H1 (cell line): ENCODE measurements around the gene TACC2. TPM values are rescaled to one million over a fixed set of nuclear protein-coding genes. Genes with fewer than 3 reads are reported as not detected.
A peak's percentile ranks its signal among the peaks of the same experiment; 100 is the strongest.

Experiments
- CTCF ChIA-PET: fragments of 300-600 bp; sonication (Branson Sonifier 250); formaldehyde crosslinking; loops from one replicate; lab custom pipeline; 2021; ENCODE audit not compliant: partially characterized antibody; lab: Charles Lee
- POLR2A ChIA-PET: fragments of 300-600 bp; sonication (Branson Sonifier 250); formaldehyde crosslinking; loops from one replicate; lab custom pipeline; 2021; ENCODE audit warnings: inconsistent platforms; ENCODE audit not compliant: partially characterized antibody; lab: Charles Lee
- DNase-seq, 2 experiments: peaks; one replicate each; pipeline versions ENCODE4 v3.0.0 to v3.0.0-alpha.2; 2010 to 2022; ENCODE audit warnings: low spot score in 2 of 2, low read depth in 1 of 2, mixed read lengths in 1 of 2
- FAIRE-seq: peaks from 2 replicates; lab custom pipeline; 2011; peaks lifted over from hg19 to GRCh38; lab: Jason Lieb, UNC
- H2AFZ ChIP-seq: 2 replicates; pipeline ENCODE4 v1.8.1; 2012; ENCODE audit warnings: low read length, inconsistent platforms
- H2AK5ac ChIP-seq: 2 replicates; pipeline ENCODE4 v1.6.1; 2013; ENCODE audit warnings: low read depth, low read length
- H2BK120ac ChIP-seq: replicated peaks from 2 replicates; pipeline ENCODE3; 2013; ENCODE audit warnings: low read depth, low read length, inconsistent platforms
- H2BK12ac ChIP-seq: 2 replicates; pipeline ENCODE4 v1.6.1; 2013; ENCODE audit warnings: low read depth, low read length
- H2BK15ac ChIP-seq: 2 replicates; pipeline ENCODE4 v1.6.1; 2013; ENCODE audit warnings: low read length
- H2BK20ac ChIP-seq: 2 replicates; pipeline ENCODE4 v1.6.1; 2013; ENCODE audit warnings: low read length
- H2BK5ac ChIP-seq: 2 replicates; pipeline ENCODE4 v1.6.1; 2013; ENCODE audit warnings: low read depth, low read length
- H3K14ac ChIP-seq: 2 replicates; pipeline ENCODE4 v1.6.1; 2013; ENCODE audit warnings: inconsistent platforms; ENCODE audit not compliant: insufficient read length
- H3K18ac ChIP-seq: 2 replicates; pipeline ENCODE4 v1.6.1; 2013; ENCODE audit warnings: low read length; ENCODE audit errors: extremely low read depth
- H3K23ac ChIP-seq: 2 replicates; pipeline ENCODE4 v1.6.1; 2013; ENCODE audit warnings: inconsistent platforms; ENCODE audit not compliant: insufficient read length
- H3K23me2 ChIP-seq: 2 replicates; pipeline ENCODE4 v1.6.1; 2013; ENCODE audit warnings: low read depth, low read length
- H3K27ac ChIP-seq: 2 replicates; pipeline ENCODE4 v1.6.1; 2011; ENCODE audit warnings: low read depth, low read length, inconsistent platforms
- H3K27me3 ChIP-seq, 4 experiments: replicated peaks in 1 of 4; 1 replicate in 1 of 4; 2 replicates in 3 of 4; pipeline versions ENCODE4 v1.6.1 to v1.8.1; 2011 to 2013; ENCODE audit warnings: low read length in 3 of 4, mild to moderate bottlenecking in 3 of 4, inconsistent platforms in 2 of 4, mixed read lengths in 2 of 4, moderate library complexity in 1 of 4; ENCODE audit not compliant: control insufficient read depth in 3 of 4, insufficient read depth in 3 of 4; ENCODE audit errors: extremely low read depth in 1 of 4
- H3K36me3 ChIP-seq, 4 experiments: 2 replicates each; pipeline versions ENCODE4 v1.6.1 to v1.8.1; 2011 to 2013; ENCODE audit warnings: mild to moderate bottlenecking in 4 of 4, low read length in 3 of 4, moderate library complexity in 2 of 4, control low read depth in 1 of 4, inconsistent platforms in 1 of 4; ENCODE audit not compliant: insufficient read depth in 4 of 4, control insufficient read depth in 2 of 4
- H3K4ac ChIP-seq: replicated peaks from 2 replicates; pipeline ENCODE3; 2013; ENCODE audit warnings: low read length, low read depth, mixed read lengths, inconsistent platforms; ENCODE audit not compliant: insufficient read length
- H3K4me1 ChIP-seq, 4 experiments: replicated peaks in 1 of 4; 1 replicate in 1 of 4; 2 replicates in 3 of 4; pipeline versions ENCODE4 v1.6.1 to v1.8.1; 2011 to 2013; ENCODE audit warnings: low read length in 3 of 4, inconsistent platforms in 2 of 4, mixed read lengths in 1 of 4; ENCODE audit not compliant: insufficient read depth in 4 of 4, control insufficient read depth in 3 of 4
- H3K4me2 ChIP-seq, 2 experiments: 2 replicates each; pipeline versions ENCODE4 v1.6.1 to v1.8.1; 2011 to 2013; ENCODE audit warnings: low read depth in 2 of 2, low read length in 2 of 2, control low read depth in 1 of 2, inconsistent platforms in 1 of 2, mild to moderate bottlenecking in 1 of 2; ENCODE audit not compliant: insufficient read depth in 1 of 2
- H3K4me3 ChIP-seq, 4 experiments: fragments of 200-600, 300-600 bp in 1 of 4; sonication (generic), shearing (Covaris generic), sonication (Bioruptor Twin) in 1 of 4; 2 replicates each; pipeline versions ENCODE4 v1.5.1 to v1.8.1; 2011 to 2016; ENCODE audit warnings: low read length in 4 of 4, low read depth in 3 of 4, control low read depth in 2 of 4, inconsistent platforms in 2 of 4, mild to moderate bottlenecking in 2 of 4, mixed read lengths in 1 of 4, moderate library complexity in 1 of 4; ENCODE audit not compliant: insufficient read depth in 2 of 4; ENCODE audit errors: extremely low read depth in 1 of 4
- H3K56ac ChIP-seq: replicated peaks from 2 replicates; pipeline ENCODE3; 2013; ENCODE audit warnings: low read depth, mild to moderate bottlenecking, mixed read lengths, low read length, inconsistent platforms; ENCODE audit not compliant: insufficient read length
- H3K79me1 ChIP-seq: 2 replicates; pipeline ENCODE4 v1.6.1; 2013; ENCODE audit warnings: low read depth, low read length, control low read depth
- H3K79me2 ChIP-seq, 2 experiments: 2 replicates each; pipeline versions ENCODE4 v1.6.1 to v1.8.1; 2012 to 2013; ENCODE audit warnings: low read length in 2 of 2, mild to moderate bottlenecking in 2 of 2, inconsistent platforms in 1 of 2; ENCODE audit not compliant: insufficient read depth in 2 of 2, control insufficient read depth in 1 of 2
- H3K9ac ChIP-seq, 4 experiments: replicated peaks in 1 of 4; 1 replicate in 1 of 4; 2 replicates in 3 of 4; pipeline versions ENCODE4 v1.6.1 to v1.8.1; 2011 to 2013; ENCODE audit warnings: low read depth in 3 of 4, low read length in 3 of 4, control low read depth in 2 of 4, mild to moderate bottlenecking in 2 of 4, moderate library complexity in 2 of 4, inconsistent platforms in 1 of 4; ENCODE audit errors: extremely low read depth in 1 of 4
- H3K9me3 ChIP-seq, 2 experiments: 2 replicates each; pipeline versions ENCODE4 v1.6.1 to v1.8.1; 2012 to 2013; ENCODE audit warnings: mild to moderate bottlenecking in 2 of 2, moderate library complexity in 2 of 2, control low read depth in 1 of 2, inconsistent platforms in 1 of 2, low read depth in 1 of 2, low read length in 1 of 2, mixed read lengths in 1 of 2; ENCODE audit not compliant: insufficient read depth in 2 of 2
- H4K20me1 ChIP-seq, 2 experiments: replicated peaks in 1 of 2; 2 replicates each; pipeline versions ENCODE3 to v1.8.1; 2011 to 2013; ENCODE audit warnings: inconsistent platforms in 2 of 2, low read length in 2 of 2, mild to moderate bottlenecking in 1 of 2; ENCODE audit not compliant: insufficient read depth in 2 of 2, control insufficient read depth in 1 of 2
- H4K5ac ChIP-seq: 2 replicates; pipeline ENCODE4 v1.6.1; 2013; ENCODE audit warnings: low read length, low read depth, mixed read lengths, inconsistent platforms; ENCODE audit not compliant: insufficient read length
- H4K8ac ChIP-seq: 2 replicates; pipeline ENCODE4 v1.8.0; 2013; ENCODE audit warnings: mild to moderate bottlenecking, moderate library complexity, low read length, inconsistent platforms; ENCODE audit not compliant: insufficient read depth; ENCODE audit errors: extremely low read depth
- H4K91ac ChIP-seq: replicated peaks from 2 replicates; pipeline ENCODE3; 2013; ENCODE audit warnings: low read length, mixed read lengths, inconsistent platforms; ENCODE audit not compliant: insufficient read length
- CHD1 ChIP-seq: IDR thresholded peaks from 2 replicates; pipeline ENCODE4 v1.6.1; 2012; ENCODE audit warnings: low read depth, low read length, improper control_type of control experiment
- FOSL1 ChIP-seq: IDR thresholded peaks from 2 replicates; pipeline ENCODE4 v1.6.1; 2011; ENCODE audit warnings: mild to moderate bottlenecking, low read depth, low read length, moderate library complexity; ENCODE audit not compliant: insufficient read depth
- HDAC2 ChIP-seq, 2 experiments: fragments of 300-600 bp in 1 of 2; sonication (generic) in 1 of 2; IDR thresholded peaks; 2 replicates each; pipeline ENCODE4 v1.6.1; 2011 to 2012; ENCODE audit warnings: low read depth in 2 of 2, low read length in 2 of 2, mild to moderate bottlenecking in 2 of 2, moderate library complexity in 2 of 2, borderline replicate concordance in 1 of 2, inconsistent platforms in 1 of 2
- NRF1 ChIP-seq: IDR thresholded peaks from 2 replicates; pipeline ENCODE4 v1.6.1; 2011; ENCODE audit warnings: mild to moderate bottlenecking, low read depth, low read length, improper control_type of control experiment
- SAP30 ChIP-seq: fragments of 300-600 bp; sonication (generic); IDR thresholded peaks from 2 replicates; pipeline ENCODE4 v1.7.1; 2012; ENCODE audit warnings: low read length, moderate library complexity, mild to moderate bottlenecking, inconsistent platforms; ENCODE audit not compliant: insufficient read depth, insufficient replicate concordance
- TAF1 ChIP-seq: IDR thresholded peaks from 2 replicates; pipeline ENCODE4 v1.6.1; 2011; ENCODE audit warnings: mild to moderate bottlenecking, low read depth, low read length
- TAF7 ChIP-seq: optimal IDR thresholded peaks from 2 replicates; pipeline ENCODE3; 2011; ENCODE audit warnings: low read depth, mild to moderate bottlenecking, inconsistent platforms, low read length, moderate library complexity, borderline replicate concordance
- YY1 ChIP-seq: IDR thresholded peaks from 2 replicates; pipeline ENCODE4 v1.6.1; 2011; ENCODE audit warnings: low read depth, mild to moderate bottlenecking, low read length
- WGBS, 2 experiments: shearing (Covaris generic) in 1 of 2; methylation state at CpG; one replicate each; pipeline versions ENCODE4 v1.1.6 to v1.1.7; 2013 to 2015; ENCODE audit warnings: low lambda C conversion rate in 2 of 2, mixed read lengths in 2 of 2, inconsistent platforms in 1 of 2, low coverage in 1 of 2, missing lambda C conversion rate in 1 of 2; ENCODE audit not compliant: insufficient replicate concordance in 2 of 2, insufficient coverage in 1 of 2, insufficient read length in 1 of 2; ENCODE audit errors: extremely low coverage in 1 of 2, missing lambda C conversion rate in 1 of 2; 5-methylcytosine and 5-hydroxymethylcytosine counted together
- polyA plus RNA-seq, 7 experiments: library from polyadenylated mRNA; depleted of rRNA in 3 of 7; stranded (reverse) in 5 of 7; unstranded in 2 of 7; fragments of >200 nt in 5 of 7; fragments of 200-250 nt in 2 of 7; gene quantifications; 1 replicate in 5 of 7; 2 replicates in 1 of 7; 4 replicates in 1 of 7; pipeline versions ENCODE4 v1.2.1 to v1.2.3, GENCODE V29; 2011 to 2013; ENCODE audit warnings: missing spikeins in 2 of 7, mixed read lengths in 2 of 7
- total RNA-seq: library from RNA; stranded (reverse); fragmentation: NEBNext Ultra II Directional; extraction: Animal tissue kit (Norgen Biotek cat#: 25700); gene quantifications from 2 replicates; pipeline ENCODE4 v1.2.1, GENCODE V29; 2021
- TF ChIP-seq, protein P1 (sequence below): IDR thresholded peaks from 2 replicates; pipeline ENCODE4 v1.6.1; 2011; ENCODE audit warnings: low read length, improper control_type of control experiment

Gene TACC2
- total and polyA plus RNA-seq, 2 of the 8 experiments (the other 6 are each of a cell fraction or from before 2014, with no cell fraction given), result 21.2 to 46.6 TPM

DNA sequence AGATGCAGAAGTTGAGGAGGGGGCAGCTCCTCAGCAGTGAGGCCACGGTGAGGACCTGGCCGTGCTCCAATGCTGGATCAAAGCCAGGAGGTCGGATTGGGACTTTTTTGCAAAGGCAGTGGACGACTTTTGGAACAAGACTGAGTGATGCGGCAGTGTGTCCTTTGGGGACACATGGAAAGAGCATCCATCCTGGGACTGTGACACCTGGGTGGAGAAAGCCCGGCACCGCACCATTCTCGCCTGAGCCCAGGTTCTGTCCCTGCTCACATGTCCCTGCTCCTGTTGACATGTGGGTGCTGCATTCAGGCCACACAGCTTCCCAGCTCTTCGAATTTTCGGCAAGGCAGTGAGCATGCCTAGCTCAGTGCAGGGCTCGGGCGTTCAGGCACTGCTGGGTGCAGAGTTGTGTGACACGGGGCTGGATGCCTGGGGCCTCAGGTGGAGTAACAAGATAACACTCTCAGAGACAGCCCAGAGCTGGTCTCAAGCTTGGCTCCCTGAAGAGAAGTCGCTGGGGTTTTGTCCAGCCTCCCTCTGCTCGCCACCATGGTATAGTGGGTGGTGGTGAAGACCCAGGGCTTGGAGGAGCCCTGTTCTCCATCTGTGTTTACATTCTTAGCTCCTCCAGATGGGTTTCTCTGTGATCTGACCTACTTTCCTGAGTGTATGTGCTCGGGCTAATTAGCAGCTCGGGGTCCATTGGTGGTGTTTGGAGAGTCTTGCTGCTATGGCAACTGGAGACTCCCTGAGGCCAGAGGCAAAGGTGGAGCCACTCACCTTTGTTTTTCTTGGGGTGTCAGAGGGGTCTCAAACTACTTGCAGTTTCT is 170.4 kb downstream of the TACC2 start:
- H3K36me3 ChIP-seq, result no peaks in the 10 kb centered on the region
- no peak overlapping the region; the same call in 1 of the 2 replicates for H2BK15ac ChIP-seq
- peak overlapping the region; percentile 29; the same call in 1 of the 2 replicates for H4K8ac ChIP-seq
- peaks cover 0 to 2% (median 0%) of the 10 kb centered on the region in 4 experiments; a peak in 1 of 7 replicates for H3K27me3 ChIP-seq
- H3K4me3 ChIP-seq, result no peak overlapping the region; a peak in 1 of 8 replicates
- ChIA-PET CTCF (interaction anchor here (0.6 to 8.4 kb wide), 5 partner anchors 17 to 309 kb away, joined by 3 to 65 read pairs (median 3); no protein-coding TSS in a partner anchor), POLR2A (interaction anchor here (0.6 to 1.3 kb wide), 2 partner anchors 9 to 17 kb away, joined by 3 read pairs; no protein-coding TSS in a partner anchor)
- WGBS, 2 experiments, result 90% methylated on average over 15 of the region's 17 CpGs; no CpG with 5 or more reads in 1 of the 2 experiments
- H4K5ac ChIP-seq, result no peak overlapping the region
- no peaks in the 10 kb centered on the region; the same call in 1 of the 2 replicates for H3K79me1 ChIP-seq
- H3K9me3 ChIP-seq, result no peaks in the 10 kb centered on the region
- no peak overlapping the region for H2AFZ ChIP-seq
- no peak overlapping the region for H2BK5ac ChIP-seq
- peaks cover 2% of the 10 kb centered on the region in 2 experiments for H4K20me1 ChIP-seq
- H2BK12ac ChIP-seq, result no peak overlapping the region
- peaks cover 4% of the 10 kb centered on the region for H3K23me2 ChIP-seq
- H3K27ac ChIP-seq, result no peak overlapping the region; the same call in 1 of the 2 replicates
- no peak overlapping the region for H3K23ac ChIP-seq
- no peak overlapping the region; a peak in 1 of 7 replicates for H3K9ac ChIP-seq
- no peak overlapping the region for H2BK120ac ChIP-seq
- FAIRE-seq, result no peak
- no peak overlapping the region for H3K14ac ChIP-seq
- H4K91ac ChIP-seq, result no peak overlapping the region
- H2BK20ac ChIP-seq, result 0 out of 2 replicates have a peak overlapping the region, but pooled peaks have one; percentile 32
- peak overlapping the region in 1 of 2 experiments; percentile 8; a peak in 1 of 4 replicates for H3K4me2 ChIP-seq
- H3K4ac ChIP-seq, result no peak overlapping the region
- DNase-seq, result no peak
- H3K79me2 ChIP-seq, result peaks cover 0 to 9% of the 10 kb centered on the region in 2 experiments; a peak in 2 of 4 replicates
- H3K18ac ChIP-seq, result peak overlapping the region; percentile 32
- peaks cover 11 to 34% (median 22%) of the 10 kb centered on the region in 4 experiments for H3K4me1 ChIP-seq
- H2AK5ac ChIP-seq, result no peak overlapping the region
- H3K56ac ChIP-seq, result no peak overlapping the region
- no peak for TF ChIP-seq CHD1
- no peak for TF ChIP-seq FOSL1
- TF ChIP-seq HDAC2 (IDR thresholded peaks at IDR 0.05; ENCODE audit: borderline replicate concordance in 1 of 2, low read depth in 2 of 2, low read length in 2 of 2), result no peak
- no peak for TF ChIP-seq YY1
- no peak for TF ChIP-seq TAF1
- no peak for TF ChIP-seq SAP30
- no peak for TF ChIP-seq NRF1
- TF ChIP-seq, protein P1, sequence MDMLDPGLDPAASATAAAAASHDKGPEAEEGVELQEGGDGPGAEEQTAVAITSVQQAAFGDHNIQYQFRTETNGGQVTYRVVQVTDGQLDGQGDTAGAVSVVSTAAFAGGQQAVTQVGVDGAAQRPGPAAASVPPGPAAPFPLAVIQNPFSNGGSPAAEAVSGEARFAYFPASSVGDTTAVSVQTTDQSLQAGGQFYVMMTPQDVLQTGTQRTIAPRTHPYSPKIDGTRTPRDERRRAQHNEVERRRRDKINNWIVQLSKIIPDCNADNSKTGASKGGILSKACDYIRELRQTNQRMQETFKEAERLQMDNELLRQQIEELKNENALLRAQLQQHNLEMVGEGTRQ, result no peak
- no peak for TF ChIP-seq TAF7
